GM12891 (cell line): ENCODE results near the gene KIF6.

ENCODE experiments used
- PAX5 ChIP-seq: IDR thresholded peaks from 2 replicates; pipeline ENCODE4 v1.6.1; 2011; ENCODE audit warnings: low read length, moderate library complexity, mild to moderate bottlenecking; ENCODE audit not compliant: insufficient read depth, severe bottlenecking
- POLR2A ChIP-seq: IDR thresholded peaks from 2 replicates; pipeline ENCODE4 v1.6.1; 2011; ENCODE audit warnings: low read depth, low read length, control low read depth
- POLR2AphosphoS5 ChIP-seq: IDR thresholded peaks from 2 replicates; pipeline ENCODE4 v1.6.1; 2011; ENCODE audit warnings: low read depth, low read length, control low read depth
- POU2F2 ChIP-seq: IDR thresholded peaks from 2 replicates; pipeline ENCODE4 v1.6.1; 2011; ENCODE audit warnings: low read depth, mild to moderate bottlenecking, control low read depth, low read length, moderate library complexity
- TAF1 ChIP-seq: IDR thresholded peaks from 2 replicates; pipeline ENCODE4 v1.6.1; 2011; ENCODE audit warnings: low read depth, low read length, control low read depth

- TF ChIP-seq POLR2A: no peak
- TF ChIP-seq POLR2AphosphoS5: no peak
- TF ChIP-seq TAF1: no peak
- TF ChIP-seq POU2F2: no peak
- TF ChIP-seq PAX5: no peak
These were observed 227.1 kb downstream of the KIF6 start for GRCh38 chr6:39498096-39498495.
